A673 (cell line): ENCODE results near the gene TOP2B.

Experiments
- CTCF ChIP-seq: fragments of 300-800, 200-600 bp; sonication (generic); conservative IDR thresholded peaks from 2 replicates; pipeline ENCODE4 v1.5.1; 2017; ENCODE audit warnings: low read depth, mild to moderate bottlenecking, antibody characterized with exemption, low read length, moderate library complexity, mixed read lengths
- EZH2 ChIP-seq: fragments of 200-600 bp; sonication (generic); IDR thresholded peaks from 2 replicates; pipeline ENCODE4 v1.6.1; 2017; ENCODE audit warnings: borderline replicate concordance, low read depth, mild to moderate bottlenecking, mixed read lengths, antibody characterized with exemption, low read length; ENCODE audit not compliant: poor library complexity, severe bottlenecking

- TF ChIP-seq CTCF (no peak), EZH2 (no peak)
Observed at GRCh38 chr3:25611193-25611592, 53.5 kb downstream of the TOP2B start.
